Endothelial cell of umbilical vein (primary cell): Measurements from ENCODE around the gene CREBZF. TPM values are rescaled to one million over a fixed set of nuclear protein-coding genes. Genes with fewer than 3 reads are reported as not detected.

Experiments
- BruUV-seq: library from RNA; stranded (reverse); fragments of 400-500 nt; replicated peaks from 2 replicates; lab custom pipeline; 2021; lab: Mats Ljungman, UMichigan
- CTCF ChIA-PET: fragments of 300-600, 350-600 bp; sonication (Branson Sonifier 250); formaldehyde crosslinking; loops from one replicate; lab custom pipeline; 2021; ENCODE audit warnings: antibody characterized with exemption, inconsistent platforms; lab: Charles Lee
- POLR2A ChIA-PET: fragments of 300-600, 350-600 bp; sonication (Branson Sonifier 250); formaldehyde crosslinking; loops from one replicate; lab custom pipeline; 2021; ENCODE audit warnings: antibody characterized with exemption, inconsistent platforms; lab: Charles Lee
- DNase-seq: peaks from one replicate; pipeline ENCODE4 v3.0.0-alpha.2; 2011; ENCODE audit warnings: low read depth, low spot score
- FAIRE-seq: peaks from 2 replicates; lab custom pipeline; 2011; peaks lifted over from hg19 to GRCh38; lab: Jason Lieb, UNC
- H2AFZ ChIP-seq: 2 replicates; pipeline ENCODE4 v1.6.0; 2012; ENCODE audit warnings: low read depth, low read length, control low read depth, inconsistent platforms
- H3K27ac ChIP-seq: 2 replicates; pipeline ENCODE4 v1.5.1; 2011; ENCODE audit warnings: low read depth, mild to moderate bottlenecking, control low read depth, low read length, moderate library complexity; ENCODE audit not compliant: insufficient read depth
- H3K27me3 ChIP-seq, 2 experiments: 2 replicates each; pipeline versions ENCODE4 v1.6.0 to v1.6.1; 2011; ENCODE audit warnings: low read length in 2 of 2, mixed read lengths in 1 of 2; ENCODE audit not compliant: control insufficient read depth in 2 of 2, insufficient read depth in 2 of 2
- H3K36me3 ChIP-seq, 2 experiments: 2 replicates in 1 of 2; 3 replicates in 1 of 2; pipeline ENCODE4 v1.5.1; 2011; ENCODE audit warnings: low read length in 2 of 2, mild to moderate bottlenecking in 1 of 2, moderate library complexity in 1 of 2; ENCODE audit not compliant: control insufficient read depth in 2 of 2, insufficient read depth in 2 of 2; ENCODE audit errors: extremely low read depth in 1 of 2
- H3K4me1 ChIP-seq: 3 replicates; pipeline ENCODE4 v1.5.1; 2011; ENCODE audit warnings: mild to moderate bottlenecking, low read length; ENCODE audit not compliant: control insufficient read depth, insufficient read depth; ENCODE audit errors: extremely low read depth
- H3K4me2 ChIP-seq: 2 replicates; pipeline ENCODE4 v1.6.1; 2011; ENCODE audit warnings: low read length, control low read depth, mixed read lengths; ENCODE audit not compliant: insufficient read depth
- H3K4me3 ChIP-seq, 3 experiments: fragments of 200-600 bp in 1 of 3; sonication (generic), shearing (Covaris generic) in 1 of 3; replicated peaks in 1 of 3; 2 replicates each; pipeline ENCODE4 v1.5.1; 2011 to 2016; ENCODE audit warnings: control low read depth in 3 of 3, low read length in 3 of 3, mild to moderate bottlenecking in 2 of 3, inconsistent platforms in 1 of 3, low read depth in 1 of 3, moderate library complexity in 1 of 3; ENCODE audit not compliant: insufficient read depth in 1 of 3
- H3K79me2 ChIP-seq: 2 replicates; pipeline ENCODE4 v1.6.0; 2012; ENCODE audit warnings: low read length, inconsistent platforms; ENCODE audit not compliant: control insufficient read depth, insufficient read depth
- H3K9ac ChIP-seq: replicated peaks from 2 replicates; pipeline ENCODE3; 2011; ENCODE audit warnings: low read length, control low read depth; ENCODE audit not compliant: insufficient read depth; ENCODE audit errors: extremely low read depth
- H3K9me1 ChIP-seq: replicated peaks from 3 replicates; pipeline ENCODE4 v1.6.0; 2011; ENCODE audit warnings: mild to moderate bottlenecking, low read length; ENCODE audit not compliant: control insufficient read depth, insufficient read depth; ENCODE audit errors: extremely low read depth
- H3K9me3 ChIP-seq: replicated peaks from 2 replicates; pipeline ENCODE4 v1.5.1; 2012; ENCODE audit warnings: low read length, inconsistent platforms; ENCODE audit not compliant: control insufficient read depth, insufficient read depth
- H4K20me1 ChIP-seq: replicated peaks from 2 replicates; pipeline ENCODE3; 2011; ENCODE audit warnings: mild to moderate bottlenecking, low read length; ENCODE audit not compliant: control insufficient read depth, insufficient read depth; ENCODE audit errors: extremely low read depth
- CTCF ChIP-seq, 2 donors: IDR thresholded peaks; 1 replicate in 1 of 2; 2 replicates in 1 of 2; pipeline ENCODE4 v1.5.1; 2011; ENCODE audit warnings: low read length in 2 of 2, mild to moderate bottlenecking in 2 of 2, moderate library complexity in 2 of 2, control low read depth in 1 of 2, inconsistent platforms in 1 of 2, low read depth in 1 of 2; ENCODE audit not compliant: insufficient read depth in 1 of 2; ENCODE audit errors: extremely low read depth in 1 of 2
- EZH2 ChIP-seq: IDR thresholded peaks from 2 replicates; pipeline ENCODE4 v1.6.1; 2012; ENCODE audit warnings: borderline replicate concordance, low read depth, mild to moderate bottlenecking, moderate library complexity, low read length, inconsistent platforms; ENCODE audit not compliant: severe bottlenecking
- FOS ChIP-seq: IDR thresholded peaks from 2 replicates; pipeline ENCODE4 v1.6.1; 2011; ENCODE audit warnings: mild to moderate bottlenecking, low read length, moderate library complexity, borderline replicate concordance; ENCODE audit not compliant: insufficient read depth
- GATA2 ChIP-seq: IDR thresholded peaks from 2 replicates; pipeline ENCODE4 v1.7.0; 2011; ENCODE audit warnings: low read depth, mild to moderate bottlenecking, moderate library complexity, mixed read lengths, low read length; ENCODE audit not compliant: insufficient read length, insufficient read depth
- MAX ChIP-seq: IDR thresholded peaks from 2 replicates; pipeline ENCODE4 v1.6.1; 2011; ENCODE audit not compliant: insufficient read depth, insufficient read length
- MYC ChIP-seq: IDR thresholded peaks from one replicate; pipeline ENCODE4 v1.6.1; 2011; ENCODE audit warnings: mild to moderate bottlenecking, low read depth, low read length
- POLR2A ChIP-seq: IDR thresholded peaks from 2 replicates; pipeline ENCODE4 v1.6.1; 2012; ENCODE audit warnings: low read depth, mild to moderate bottlenecking, control low read depth, low read length
- POLR2AphosphoS5 ChIP-seq: IDR thresholded peaks from 2 replicates; pipeline ENCODE4 v1.6.1; 2012; ENCODE audit warnings: low read depth, mild to moderate bottlenecking, control low read depth, low read length, moderate library complexity; ENCODE audit not compliant: insufficient read depth
- dilution Hi-C: fragments of 300-500 bp; cut with MboI; formaldehyde crosslinking; loops from one replicate; pipeline ENCODE4 v1.15.0; 2019; ENCODE audit warnings: low sequenced_read_pairs; ENCODE audit not compliant: extremely low pct_ligation_motif_present
- intact Hi-C: fragments of 100-400 bp; cut with micrococcal nuclease; formaldehyde crosslinking; loops from one replicate; pipeline ENCODE4 v1.10.0; 2022
- polyA plus RNA-seq, 4 experiments: library from polyadenylated mRNA; depleted of rRNA in 3 of 4; stranded (reverse) in 3 of 4; unstranded in 1 of 4; fragments of >200 nt; gene quantifications; 2 replicates each; pipeline versions ENCODE4 v1.2.1 to v1.2.3, GENCODE V29; 2011 to 2012; ENCODE audit warnings: missing spikeins in 1 of 4
- total RNA-seq: library from RNA; stranded (reverse); gene quantifications from 2 replicates; pipeline ENCODE4 v1.2.3, GENCODE V29; 2021

The CREBZF gene
- total and polyA plus RNA-seq, 2 donors (not counting 3 experiments of a cell fraction or from before 2014, with no cell fraction given) = 15.5 to 35.5 TPM

GRCh38 chr11:85647604-85648299 is 17.2 kb downstream of the CREBZF start, which contains the start of gene TMEM126A:
Gene TMEM126A (plus strand): TSS chr11:85647967. CDS start chr11:85650256, 2,289 bp downstream.
- no peak for TF ChIP-seq GATA2
- no peak for TF ChIP-seq CTCF (IDR thresholded peaks at IDR 0.05; ENCODE audit: extremely low read depth in 1 of 2, insufficient read depth in 1 of 2, low read depth in 1 of 2, low read length in 2 of 2)
- TF ChIP-seq FOS = no peak
- TF ChIP-seq POLR2AphosphoS5 = peak; percentile 84
- TF ChIP-seq POLR2A = peak; percentile 93
- no peak for TF ChIP-seq MYC
- TF ChIP-seq EZH2 = no peak
- TF ChIP-seq MAX = no peak
- intact Hi-C loops = loop anchor here (1.0 to 2.0 kb wide), 2 partner anchors 17 to 19 kb away; partner anchors contain the start of genes CREBZF and TMEM126B
- Histone ChIP-seq H3K9me1 (no peaks in the 10 kb centered on the region), H3K9ac (peak within 1 kb of the TSS; percentile 92), H3K27me3 (peaks cover 7 to 20% of the 10 kb centered on the region in 2 experiments), H3K27ac (peak within 1 kb of the TSS; percentile 63), H3K4me2 (peak within 1 kb of the TSS; percentile 88), H3K36me3 (no peaks in the 10 kb centered on the region), H3K4me1 (peaks cover 11% of the 10 kb centered on the region), H2AFZ (peak within 1 kb of the TSS; percentile 92), H3K9me3 (no peaks in the 10 kb centered on the region), H4K20me1 (no peaks in the 10 kb centered on the region), H3K79me2 (peaks cover 20% of the 10 kb centered on the region), H3K4me3 (peak within 1 kb of the TSS; percentile 68 to 96 (median 79))
- dilution Hi-C loops = no loop called here
- POLR2A ChIA-PET = interaction anchor here (0.6 to 1.7 kb wide), 5 partner anchors 10 to 342 kb away, joined by 3 to 9 read pairs (median 5); partner anchors contain the start of genes CREBZF and TMEM126B
- peak; percentile 87 for DNase-seq
- no TSS peak for BruUV-seq
- CTCF ChIA-PET = interaction anchor here (0.9 to 2.0 kb wide), 8 partner anchors 10 to 207 kb away, joined by 3 to 8 read pairs (median 4); partner anchors contain the start of genes CCDC83, CREBZF, DLG2 and TMEM126B
- FAIRE-seq = peak; percentile 72
